ENCODE measurements around the gene VDR. TPM values are rescaled to one million over a fixed set of nuclear protein-coding genes. Genes with fewer than 3 reads are reported as not detected.

Gene VDR
- total and polyA plus RNA-seq, 2 experiments from 2014 or later = 23.9 to 30.5 TPM

DNA sequence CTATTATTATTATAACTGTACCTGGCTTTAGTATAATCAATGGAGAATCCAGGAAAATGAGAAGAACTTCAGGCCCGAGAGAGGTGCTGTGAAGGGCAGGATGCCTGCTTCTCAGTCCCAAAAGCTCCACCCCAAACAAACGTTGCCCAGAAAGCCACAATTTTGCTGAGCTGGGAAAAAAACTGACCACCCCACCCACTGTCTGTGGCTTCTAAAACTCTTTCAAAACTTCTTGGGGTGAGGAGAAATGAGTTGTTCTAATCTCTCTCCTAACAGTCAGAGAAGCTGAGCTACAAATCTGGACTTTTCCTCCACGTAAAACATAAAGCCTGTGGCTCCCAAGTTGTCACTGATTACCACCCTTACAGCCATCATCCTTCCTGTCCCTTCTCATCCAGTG, 13.4 kb downstream of the VDR start:
- no peaks in the 10 kb centered on the region for H3K27me3 ChIP-seq (replicated peaks; ENCODE audit: insufficient read depth)
- H3K9ac ChIP-seq = no peak overlapping the region
- H3K36me3 ChIP-seq (ENCODE audit: low read depth) = 0 out of 2 replicates have a peak, but pooled peaks cover 2% of the 10 kb centered on the region
- no peaks in the 10 kb centered on the region for H3K9me2 ChIP-seq (ENCODE audit: insufficient read depth)
- H3K4me2 ChIP-seq (ENCODE audit: unreplicated experiment) = no peak overlapping the region
- no peak for TF ChIP-seq EZH2phosphoT487 (IDR thresholded peaks at IDR 0.05; ENCODE audit: insufficient read depth, low read depth)
- no peak for TF ChIP-seq EZH2 (IDR thresholded peaks at IDR 0.05; ENCODE audit: insufficient read depth, poor library complexity, severe bottlenecking)
- no peak overlapping the region for H2AFZ ChIP-seq
- peak; percentile 38 for DNase-seq
- H4K20me1 ChIP-seq (ENCODE audit: insufficient read depth) = peaks cover 10% of the 10 kb centered on the region; the same call in 1 of the 2 replicates
- no peak overlapping the region for H3K27ac ChIP-seq
- H3K4me1 ChIP-seq (ENCODE audit: insufficient read depth) = peaks cover 13% of the 10 kb centered on the region
- H3K9me3 ChIP-seq (ENCODE audit: low read depth) = no peaks in the 10 kb centered on the region
- 41 to 47% methylated on average over 3 of the region's 3 CpGs for WGBS, 2 experiments (ENCODE audit: low coverage in 1 of 2, low lambda C conversion rate in 2 of 2, missing lambda C conversion rate in 2 of 2)
- H3F3A ChIP-seq (ENCODE audit: insufficient read depth) = peaks cover 6% of the 10 kb centered on the region; the same call in 1 of the 2 replicates
- peaks cover 68% of the 10 kb centered on the region for H3K79me2 ChIP-seq (ENCODE audit: insufficient read depth)
- H3K4me3 ChIP-seq = no peak overlapping the region
- in situ Hi-C loops (cut with MboI) = no loop called here

DNA sequence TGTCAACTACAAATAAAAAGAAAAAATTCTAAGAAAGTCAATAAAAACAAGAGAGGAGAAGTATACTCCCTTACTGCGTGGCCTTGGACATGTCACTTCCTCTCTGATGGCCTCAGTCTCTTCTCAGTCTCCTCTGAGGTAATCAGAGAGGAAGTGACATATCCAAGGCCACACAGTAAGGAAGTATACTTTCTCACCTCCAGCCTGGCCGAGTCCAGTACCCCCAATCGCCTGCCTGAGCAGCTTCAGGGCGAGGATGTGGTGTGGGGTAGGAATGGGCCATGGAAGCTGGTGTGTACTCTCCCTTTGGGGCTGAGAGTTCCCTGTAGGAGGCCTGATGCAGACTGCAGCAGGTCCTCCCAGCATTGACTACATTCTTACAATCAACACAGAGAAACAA, 15.8 kb downstream of the VDR start:
- WGBS, 2 experiments (ENCODE audit: low coverage in 1 of 2, low lambda C conversion rate in 2 of 2, missing lambda C conversion rate in 2 of 2) = 84 to 93% methylated on average over 4 of the region's 4 CpGs
- no peak overlapping the region for H3K4me2 ChIP-seq (ENCODE audit: unreplicated experiment)
- 0 out of 2 replicates have a peak, but pooled peaks cover 2% of the 10 kb centered on the region for H3K36me3 ChIP-seq (ENCODE audit: low read depth)
- peaks cover 10% of the 10 kb centered on the region; the same call in 1 of the 2 replicates for H3F3A ChIP-seq (ENCODE audit: insufficient read depth)
- H3K79me2 ChIP-seq (ENCODE audit: insufficient read depth) = peaks cover 65% of the 10 kb centered on the region
- no peaks in the 10 kb centered on the region for H3K9me3 ChIP-seq (ENCODE audit: low read depth)
- TF ChIP-seq EZH2phosphoT487 (IDR thresholded peaks at IDR 0.05; ENCODE audit: insufficient read depth, low read depth) = no peak
- no peak for TF ChIP-seq EZH2 (IDR thresholded peaks at IDR 0.05; ENCODE audit: insufficient read depth, poor library complexity, severe bottlenecking)
- in situ Hi-C loops (cut with MboI) = no loop called here
- no peak overlapping the region for H2AFZ ChIP-seq
- 0 out of 2 replicates have a peak, but pooled peaks cover 3% of the 10 kb centered on the region for H4K20me1 ChIP-seq (ENCODE audit: insufficient read depth)
- no peaks in the 10 kb centered on the region for H3K27me3 ChIP-seq (replicated peaks; ENCODE audit: insufficient read depth)
- H3K27ac ChIP-seq = no peak overlapping the region
- H3K4me1 ChIP-seq (ENCODE audit: insufficient read depth) = peaks cover 16% of the 10 kb centered on the region
- H3K4me3 ChIP-seq = no peak overlapping the region
- H3K9ac ChIP-seq = no peak overlapping the region
- DNase-seq = peak; percentile 11
- H3K9me2 ChIP-seq (ENCODE audit: insufficient read depth) = no peaks in the 10 kb centered on the region

DNA sequence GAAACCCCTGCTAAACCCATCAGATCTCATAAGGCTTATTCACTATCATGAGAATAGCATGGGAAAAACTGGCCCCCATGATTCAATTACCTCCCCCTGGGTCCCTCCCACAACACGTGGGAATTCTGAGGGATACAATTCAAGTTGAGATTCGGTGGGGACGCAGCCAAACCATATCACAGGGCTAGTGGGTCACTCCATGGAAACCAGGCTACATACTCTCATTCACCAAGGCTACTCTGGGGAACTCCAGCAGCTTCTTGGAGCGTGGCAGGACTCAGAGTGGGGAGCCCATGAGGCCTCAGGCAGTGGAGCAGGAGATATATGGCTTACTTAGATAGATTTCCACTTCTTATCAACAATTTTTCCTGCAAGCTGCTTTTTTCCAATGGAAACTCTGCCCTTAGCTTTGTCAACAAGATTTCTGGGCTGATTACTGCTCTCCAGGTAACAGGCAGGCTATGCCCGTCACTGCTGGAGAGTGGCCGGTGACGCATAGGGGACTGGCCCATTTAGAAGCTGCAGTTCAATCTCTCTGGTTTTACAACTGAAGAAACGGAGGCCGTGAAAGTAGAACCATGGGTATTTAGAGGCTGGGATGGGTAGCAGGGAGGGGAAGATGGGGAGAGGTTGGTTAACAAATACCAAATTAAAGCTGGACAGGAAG, 16.5 kb downstream of the VDR start:
- in situ Hi-C loops (cut with MboI) = no loop called here
- 81 to 82% methylated on average over 9 of the region's 9 CpGs for WGBS, 2 experiments (ENCODE audit: low coverage in 1 of 2, low lambda C conversion rate in 2 of 2, missing lambda C conversion rate in 2 of 2)

DNA sequence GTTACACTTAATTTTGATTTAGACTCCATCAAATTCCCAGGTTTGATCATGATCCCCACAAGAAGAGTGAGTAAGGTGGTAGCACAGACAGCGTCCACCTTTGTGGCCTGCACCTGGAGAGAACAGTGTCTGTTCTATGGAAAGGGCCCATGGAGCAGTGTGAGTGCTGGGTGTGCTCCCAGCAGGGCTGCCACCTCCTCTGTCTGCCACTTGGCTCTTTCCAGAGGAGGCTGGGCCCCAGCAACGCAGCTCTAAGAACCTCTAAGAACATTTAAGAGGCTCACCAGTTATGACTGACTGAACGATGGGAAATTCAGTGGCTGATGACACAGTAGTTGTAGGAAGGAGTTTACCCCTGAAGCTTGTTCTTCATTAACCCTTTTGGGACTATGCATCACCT, 17.3 kb downstream of the VDR start:
- Histone ChIP-seq H3F3A (ENCODE audit: insufficient read depth) (peaks cover 10% of the 10 kb centered on the region; the same call in 1 of the 2 replicates), H3K9ac (no peak overlapping the region), H4K20me1 (ENCODE audit: insufficient read depth) (0 out of 2 replicates have a peak, but pooled peaks cover 3% of the 10 kb centered on the region), H3K4me3 (no peak overlapping the region), H3K27ac (no peak overlapping the region), H3K4me2 (ENCODE audit: unreplicated experiment) (no peak overlapping the region), H2AFZ (no peak overlapping the region), H3K9me3 (ENCODE audit: low read depth) (no peaks in the 10 kb centered on the region), H3K9me2 (ENCODE audit: insufficient read depth) (no peaks in the 10 kb centered on the region), H3K79me2 (ENCODE audit: insufficient read depth) (peaks cover 61% of the 10 kb centered on the region), H3K27me3 (replicated peaks; ENCODE audit: insufficient read depth) (no peaks in the 10 kb centered on the region), H3K4me1 (ENCODE audit: insufficient read depth) (peaks cover 21% of the 10 kb centered on the region), H3K36me3 (ENCODE audit: low read depth) (0 out of 2 replicates have a peak, but pooled peaks cover 2% of the 10 kb centered on the region)
- TF ChIP-seq EZH2phosphoT487 (IDR thresholded peaks at IDR 0.05; ENCODE audit: insufficient read depth, low read depth) (no peak), EZH2 (IDR thresholded peaks at IDR 0.05; ENCODE audit: insufficient read depth, poor library complexity, severe bottlenecking) (no peak)
- in situ Hi-C loops (cut with MboI) = no loop called here
- no peak for DNase-seq
- WGBS, 2 experiments (ENCODE audit: low coverage in 1 of 2, low lambda C conversion rate in 2 of 2, missing lambda C conversion rate in 2 of 2) = 48 to 57% methylated on average over 3 of the region's 3 CpGs

More for the DNA sequence above, 16.5 kb downstream of the VDR start:
- Histone ChIP-seq H3K9me2 (ENCODE audit: insufficient read depth) (no peaks in the 10 kb centered on the region), H4K20me1 (ENCODE audit: insufficient read depth) (0 out of 2 replicates have a peak, but pooled peaks cover 3% of the 10 kb centered on the region), H3K4me2 (ENCODE audit: unreplicated experiment) (no peak overlapping the region), H3K27me3 (replicated peaks; ENCODE audit: insufficient read depth) (no peaks in the 10 kb centered on the region), H3K4me3 (no peak overlapping the region), H2AFZ (no peak overlapping the region), H3F3A (ENCODE audit: insufficient read depth) (peaks cover 10% of the 10 kb centered on the region; the same call in 1 of the 2 replicates), H3K9ac (no peak overlapping the region), H3K36me3 (ENCODE audit: low read depth) (0 out of 2 replicates have a peak, but pooled peaks cover 2% of the 10 kb centered on the region), H3K4me1 (ENCODE audit: insufficient read depth) (peaks cover 17% of the 10 kb centered on the region), H3K9me3 (ENCODE audit: low read depth) (no peaks in the 10 kb centered on the region), H3K79me2 (ENCODE audit: insufficient read depth) (peaks cover 63% of the 10 kb centered on the region), H3K27ac (no peak overlapping the region)
- DNase-seq = no peak
- no peak for TF ChIP-seq EZH2 (IDR thresholded peaks at IDR 0.05; ENCODE audit: insufficient read depth, poor library complexity, severe bottlenecking)

All from GM23248 (cell line).